ENCODE results near the gene AGPS. TPM values are rescaled to one million over a fixed set of nuclear protein-coding genes. Genes with fewer than 3 reads are reported as not detected.

The AGPS gene
- polyA plus RNA-seq, 2 donors: 3.7 to 6.4 TPM

- 83 to 89% methylated on average over 3 of the region's 3 CpGs for WGBS, 2 donors
- H3K4me1 ChIP-seq (ENCODE audit: control insufficient read depth in 2 of 2, insufficient read depth in 2 of 2, low read length in 1 of 2): no peaks in the 10 kb centered on the region
- H3K27ac ChIP-seq (ENCODE audit: low read depth in 2 of 2, low read length in 1 of 2): no peak overlapping the region
- no peaks in the 10 kb centered on the region for H3K27me3 ChIP-seq (ENCODE audit: control insufficient read depth in 1 of 2, insufficient read depth in 2 of 2, low read length in 2 of 2)
- H3K4me3 ChIP-seq (ENCODE audit: low read depth in 1 of 2, low read length in 2 of 2): no peak overlapping the region
- H3K36me3 ChIP-seq (ENCODE audit: control insufficient read depth in 2 of 2, insufficient read depth in 2 of 2, low read length in 1 of 2): no peaks in the 10 kb centered on the region
- H3K9me3 ChIP-seq (ENCODE audit: control insufficient read depth in 2 of 2, insufficient read depth in 1 of 2, low read depth in 1 of 2, low read length in 1 of 2): no peaks in the 10 kb centered on the region
These were observed 187.0 kb downstream of the AGPS start for GRCh38 chr2:177579486-177580036.

GRCh38 chr2:177582000-177582399 lies 189.4 kb downstream of the AGPS start:
- WGBS, 2 donors: 93 to 97% methylated on average over 1 of the region's 1 CpG
- H3K27me3 ChIP-seq (ENCODE audit: control insufficient read depth in 1 of 2, insufficient read depth in 2 of 2, low read length in 2 of 2): no peaks in the 10 kb centered on the region
- no peaks in the 10 kb centered on the region for H3K36me3 ChIP-seq (ENCODE audit: control insufficient read depth in 2 of 2, insufficient read depth in 2 of 2, low read length in 1 of 2)
- H3K4me1 ChIP-seq (ENCODE audit: control insufficient read depth in 2 of 2, insufficient read depth in 2 of 2, low read length in 1 of 2): peaks cover 0 to 3% of the 10 kb centered on the region in 2 donors
- no peak overlapping the region for H3K27ac ChIP-seq (ENCODE audit: low read depth in 2 of 2, low read length in 1 of 2)
- no peak overlapping the region for H3K4me3 ChIP-seq (ENCODE audit: low read depth in 1 of 2, low read length in 2 of 2)
- H3K9me3 ChIP-seq (ENCODE audit: control insufficient read depth in 2 of 2, insufficient read depth in 1 of 2, low read depth in 1 of 2, low read length in 1 of 2): no peaks in the 10 kb centered on the region

- Histone ChIP-seq H3K9me3 (ENCODE audit: control insufficient read depth in 2 of 2, insufficient read depth in 1 of 2, low read depth in 1 of 2, low read length in 1 of 2) (no peaks in the 10 kb centered on the region), H3K27ac (ENCODE audit: low read depth in 2 of 2, low read length in 1 of 2) (no peak overlapping the region), H3K4me1 (ENCODE audit: control insufficient read depth in 2 of 2, insufficient read depth in 2 of 2, low read length in 1 of 2) (peaks cover 0 to 3% of the 10 kb centered on the region in 2 donors), H3K27me3 (ENCODE audit: control insufficient read depth in 1 of 2, insufficient read depth in 2 of 2, low read length in 2 of 2) (no peaks in the 10 kb centered on the region), H3K36me3 (ENCODE audit: control insufficient read depth in 2 of 2, insufficient read depth in 2 of 2, low read length in 1 of 2) (no peaks in the 10 kb centered on the region), H3K4me3 (ENCODE audit: low read depth in 1 of 2, low read length in 2 of 2) (no peak overlapping the region)
- 93 to 96% methylated on average over 6 of the region's 6 CpGs for WGBS, 2 donors
These were observed 191.6 kb downstream of the AGPS start for GRCh38 chr2:177584030-177584692.

- H3K9me3 ChIP-seq (ENCODE audit: control insufficient read depth in 2 of 2, insufficient read depth in 1 of 2, low read depth in 1 of 2, low read length in 1 of 2): no peaks in the 10 kb centered on the region
- peaks cover 2 to 3% of the 10 kb centered on the region in 2 donors for H3K4me1 ChIP-seq (ENCODE audit: control insufficient read depth in 2 of 2, insufficient read depth in 2 of 2, low read length in 1 of 2)
- H3K4me3 ChIP-seq (ENCODE audit: low read depth in 1 of 2, low read length in 2 of 2): no peak overlapping the region
- H3K27ac ChIP-seq (ENCODE audit: low read depth in 2 of 2, low read length in 1 of 2): no peak overlapping the region
- H3K27me3 ChIP-seq (ENCODE audit: control insufficient read depth in 1 of 2, insufficient read depth in 2 of 2, low read length in 2 of 2): no peaks in the 10 kb centered on the region
- WGBS, 2 donors: 60 to 64% methylated on average over 5 of the region's 5 CpGs
- H3K36me3 ChIP-seq (ENCODE audit: control insufficient read depth in 2 of 2, insufficient read depth in 2 of 2, low read length in 1 of 2): no peaks in the 10 kb centered on the region
These were observed 192.8 kb downstream of the AGPS start for GRCh38 chr2:177585234-177585863.

- Histone ChIP-seq H3K27ac (ENCODE audit: low read depth in 2 of 2, low read length in 1 of 2) (no peak overlapping the region), H3K9me3 (ENCODE audit: control insufficient read depth in 2 of 2, insufficient read depth in 1 of 2, low read depth in 1 of 2, low read length in 1 of 2) (no peaks in the 10 kb centered on the region), H3K4me3 (ENCODE audit: low read depth in 1 of 2, low read length in 2 of 2) (no peak overlapping the region), H3K36me3 (ENCODE audit: control insufficient read depth in 2 of 2, insufficient read depth in 2 of 2, low read length in 1 of 2) (no peaks in the 10 kb centered on the region), H3K27me3 (ENCODE audit: control insufficient read depth in 1 of 2, insufficient read depth in 2 of 2, low read length in 2 of 2) (no peaks in the 10 kb centered on the region), H3K4me1 (ENCODE audit: control insufficient read depth in 2 of 2, insufficient read depth in 2 of 2, low read length in 1 of 2) (peaks cover 2 to 3% of the 10 kb centered on the region in 2 donors)
- 59 to 73% methylated on average over 1 of the region's 1 CpG for WGBS, 2 donors
These were observed 193.6 kb downstream of the AGPS start for GRCh38 chr2:177586154-177586553.

GRCh38 chr2:177587371-177587770 lies 194.8 kb downstream of the AGPS start:
- WGBS, 2 donors: 83 to 84% methylated on average over 1 of the region's 1 CpG
- Histone ChIP-seq H3K36me3 (ENCODE audit: control insufficient read depth in 2 of 2, insufficient read depth in 2 of 2, low read length in 1 of 2) (no peaks in the 10 kb centered on the region), H3K4me1 (ENCODE audit: control insufficient read depth in 2 of 2, insufficient read depth in 2 of 2, low read length in 1 of 2) (peaks cover 2 to 3% of the 10 kb centered on the region in 2 donors), H3K9me3 (ENCODE audit: control insufficient read depth in 2 of 2, insufficient read depth in 1 of 2, low read depth in 1 of 2, low read length in 1 of 2) (no peaks in the 10 kb centered on the region), H3K27ac (ENCODE audit: low read depth in 2 of 2, low read length in 1 of 2) (no peak overlapping the region), H3K27me3 (ENCODE audit: control insufficient read depth in 1 of 2, insufficient read depth in 2 of 2, low read length in 2 of 2) (no peaks in the 10 kb centered on the region), H3K4me3 (ENCODE audit: low read depth in 1 of 2, low read length in 2 of 2) (no peak overlapping the region)

- Histone ChIP-seq H3K9me3 (ENCODE audit: control insufficient read depth in 2 of 2, insufficient read depth in 1 of 2, low read depth in 1 of 2, low read length in 1 of 2) (no peaks in the 10 kb centered on the region), H3K36me3 (ENCODE audit: control insufficient read depth in 2 of 2, insufficient read depth in 2 of 2, low read length in 1 of 2) (no peaks in the 10 kb centered on the region), H3K4me3 (ENCODE audit: low read depth in 1 of 2, low read length in 2 of 2) (no peak overlapping the region), H3K4me1 (ENCODE audit: control insufficient read depth in 2 of 2, insufficient read depth in 2 of 2, low read length in 1 of 2) (peaks cover 2 to 3% of the 10 kb centered on the region in 2 donors), H3K27me3 (ENCODE audit: control insufficient read depth in 1 of 2, insufficient read depth in 2 of 2, low read length in 2 of 2) (no peaks in the 10 kb centered on the region), H3K27ac (ENCODE audit: low read depth in 2 of 2, low read length in 1 of 2) (no peak overlapping the region)
- WGBS, 2 donors: 70 to 73% methylated on average over 3 of the region's 3 CpGs
These were observed 196.1 kb downstream of the AGPS start for GRCh38 chr2:177588671-177589070.

GRCh38 chr2:177589186-177589585 lies 196.6 kb downstream of the AGPS start:
- no peak overlapping the region for H3K4me3 ChIP-seq (ENCODE audit: low read depth in 1 of 2, low read length in 2 of 2)
- 85 to 91% methylated on average over 1 of the region's 1 CpG for whole genome bisulfite sequencing, 2 donors
- H3K36me3 ChIP-seq (ENCODE audit: control insufficient read depth in 2 of 2, insufficient read depth in 2 of 2, low read length in 1 of 2): no peaks in the 10 kb centered on the region
- no peaks in the 10 kb centered on the region for H3K27me3 ChIP-seq (ENCODE audit: control insufficient read depth in 1 of 2, insufficient read depth in 2 of 2, low read length in 2 of 2)
- H3K4me1 ChIP-seq (ENCODE audit: control insufficient read depth in 2 of 2, insufficient read depth in 2 of 2, low read length in 1 of 2): peaks cover 2 to 3% of the 10 kb centered on the region in 2 donors
- H3K27ac ChIP-seq (ENCODE audit: low read depth in 2 of 2, low read length in 1 of 2): no peak overlapping the region
- no peaks in the 10 kb centered on the region for H3K9me3 ChIP-seq (ENCODE audit: control insufficient read depth in 2 of 2, insufficient read depth in 1 of 2, low read depth in 1 of 2, low read length in 1 of 2)

- H3K36me3 ChIP-seq (ENCODE audit: control insufficient read depth in 2 of 2, insufficient read depth in 2 of 2, low read length in 1 of 2): no peaks in the 10 kb centered on the region
- H3K27ac ChIP-seq (ENCODE audit: low read depth in 2 of 2, low read length in 1 of 2): no peak overlapping the region
- no peaks in the 10 kb centered on the region for H3K27me3 ChIP-seq (ENCODE audit: control insufficient read depth in 1 of 2, insufficient read depth in 2 of 2, low read length in 2 of 2)
- H3K4me1 ChIP-seq (ENCODE audit: control insufficient read depth in 2 of 2, insufficient read depth in 2 of 2, low read length in 1 of 2): peaks cover 0 to 2% of the 10 kb centered on the region in 2 donors
- H3K9me3 ChIP-seq (ENCODE audit: control insufficient read depth in 2 of 2, insufficient read depth in 1 of 2, low read depth in 1 of 2, low read length in 1 of 2): no peaks in the 10 kb centered on the region
- WGBS, 2 donors: 87 to 95% methylated on average over 2 of the region's 2 CpGs
- H3K4me3 ChIP-seq (ENCODE audit: low read depth in 1 of 2, low read length in 2 of 2): no peak overlapping the region
These were observed 199.8 kb downstream of the AGPS start for GRCh38 chr2:177592397-177592796.

- Histone ChIP-seq H3K27me3 (ENCODE audit: control insufficient read depth in 1 of 2, insufficient read depth in 2 of 2, low read length in 2 of 2) (no peaks in the 10 kb centered on the region), H3K27ac (ENCODE audit: low read depth in 2 of 2, low read length in 1 of 2) (no peak overlapping the region), H3K9me3 (ENCODE audit: control insufficient read depth in 2 of 2, insufficient read depth in 1 of 2, low read depth in 1 of 2, low read length in 1 of 2) (no peaks in the 10 kb centered on the region), H3K36me3 (ENCODE audit: control insufficient read depth in 2 of 2, insufficient read depth in 2 of 2, low read length in 1 of 2) (no peaks in the 10 kb centered on the region), H3K4me3 (ENCODE audit: low read depth in 1 of 2, low read length in 2 of 2) (no peak overlapping the region), H3K4me1 (ENCODE audit: control insufficient read depth in 2 of 2, insufficient read depth in 2 of 2, low read length in 1 of 2) (peaks cover 0 to 2% of the 10 kb centered on the region in 2 donors)
These were observed 200.4 kb downstream of the AGPS start for GRCh38 chr2:177592945-177593344.
